C4-2B (cell line): ENCODE results near the gene SEC23IP.
"Not testable (repeated sequence)": the region's sequence is repeated elsewhere in the genome, so short reads cannot be mapped to it uniquely, and the experiment has no call there.

Experiments
- H3K27ac ChIP-seq: fragments of 450-650 bp; 2 replicates; pipeline ENCODE4 v1.5.1; 2017
- CTCF ChIP-seq: fragments of 450-650 bp; conservative IDR thresholded peaks from 2 replicates; pipeline ENCODE4 v1.5.1; 2017; ENCODE audit warnings: mild to moderate bottlenecking
- ZFX ChIP-seq: fragments of 450-650 bp; IDR thresholded peaks from 2 replicates; pipeline ENCODE4 v1.6.1; 2017

SEC23IP gene

DNA sequence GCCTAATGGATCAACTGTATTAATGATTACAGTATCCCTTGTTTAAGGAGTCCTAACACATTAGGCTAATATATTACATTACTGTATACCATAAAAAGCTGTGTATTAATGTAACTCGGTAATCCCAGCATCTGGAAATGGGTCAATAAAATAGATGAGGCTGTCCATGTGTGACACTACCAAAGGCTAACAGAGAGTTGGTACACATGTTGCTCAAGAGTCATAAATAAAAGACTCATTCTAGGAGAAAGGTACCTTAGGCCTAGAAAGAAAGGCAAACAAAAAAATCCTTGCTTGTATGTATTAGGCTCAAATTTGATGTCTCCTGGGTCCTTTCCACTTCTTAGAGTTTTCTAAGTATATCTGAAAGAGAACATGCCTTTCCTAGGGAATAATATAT is 34.5 kb upstream of the SEC23IP start:
- TF ChIP-seq CTCF = no peak
- TF ChIP-seq ZFX = no peak
- no peak overlapping the region for H3K27ac ChIP-seq

- TF ChIP-seq ZFX = no peak
- TF ChIP-seq CTCF = peak; percentile 83
- H3K27ac ChIP-seq = no peak overlapping the region
Measured at GRCh38 chr10:119859420-119860258, 32.9 kb upstream of the SEC23IP start.

DNA sequence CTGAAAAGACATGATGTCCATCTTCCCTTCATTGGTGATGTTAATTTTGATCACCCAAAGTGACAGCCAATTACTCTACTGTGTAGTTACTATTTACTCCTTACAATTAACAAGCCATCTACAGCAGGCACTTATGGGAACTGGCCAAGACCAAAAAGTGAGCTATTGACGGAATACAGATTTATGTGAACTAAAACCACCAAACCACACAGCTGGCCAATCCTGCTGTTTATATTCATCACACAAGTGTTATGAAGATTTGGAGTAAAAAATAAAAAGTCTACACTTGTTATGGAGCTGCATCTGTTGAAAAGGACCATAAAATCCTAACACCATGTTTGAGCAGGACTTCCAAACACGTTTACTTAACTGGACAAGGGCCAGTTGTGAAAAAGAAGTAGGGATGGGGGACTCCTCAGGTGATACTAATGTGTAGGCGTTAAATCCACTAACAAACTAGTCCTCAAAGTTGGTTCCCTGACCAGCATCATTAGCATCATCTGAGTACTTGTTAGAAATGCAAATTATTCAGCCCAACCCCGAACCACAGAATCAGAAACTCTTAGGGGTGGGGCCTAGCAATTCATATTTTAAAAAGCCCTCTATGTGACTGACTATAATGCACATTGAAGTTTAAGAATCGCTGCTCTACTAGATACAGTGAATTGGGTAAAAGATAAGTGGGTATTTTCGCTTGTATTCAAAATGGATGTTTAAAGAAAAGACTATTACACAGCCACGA is 31.5 kb upstream of the SEC23IP start:
- no peak for TF ChIP-seq ZFX
- TF ChIP-seq CTCF = no peak

GRCh38 chr10:119862524-119862923 is 30.0 kb upstream of the SEC23IP start:
- H3K27ac ChIP-seq = no peak overlapping the region
- TF ChIP-seq CTCF = no peak
- TF ChIP-seq ZFX = no peak

More for the DNA sequence above, 31.5 kb upstream of the SEC23IP start:
- H3K27ac ChIP-seq = no peak overlapping the region

GRCh38 chr10:119863951-119864565 is 28.5 kb upstream of the SEC23IP start:
- TF ChIP-seq ZFX (no peak), CTCF (no peak)

DNA sequence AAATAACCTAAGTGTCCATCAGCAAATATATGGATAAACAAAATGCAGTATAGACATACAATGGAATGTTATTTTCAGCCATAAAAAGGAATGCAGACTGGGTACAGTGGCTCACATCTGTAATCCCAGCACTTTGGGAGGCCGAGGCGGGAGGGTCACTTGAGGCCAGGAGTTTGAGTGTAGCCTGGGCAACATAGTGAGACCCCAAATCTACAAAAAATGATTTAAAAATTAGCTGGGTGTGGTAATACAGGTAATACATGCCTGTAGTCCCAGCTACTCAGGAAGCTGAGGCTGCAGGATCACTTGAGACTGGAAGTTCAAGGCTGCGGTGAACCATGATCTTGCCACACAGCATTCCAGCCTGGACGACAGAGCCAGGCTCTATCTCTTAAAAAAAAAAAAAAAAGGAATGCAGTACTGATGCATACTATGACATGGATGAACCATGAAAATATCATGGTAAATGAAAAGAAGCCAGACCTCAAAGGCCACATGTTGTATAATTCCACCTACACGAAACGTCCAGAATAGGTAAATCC is 26.8 kb upstream of the SEC23IP start:
- no peak overlapping the region for H3K27ac ChIP-seq
- TF ChIP-seq ZFX = no peak
- no peak for TF ChIP-seq CTCF

More at GRCh38 chr10:119863951-119864565, 28.5 kb upstream of the SEC23IP start:
- no peak overlapping the region for H3K27ac ChIP-seq

- TF ChIP-seq ZFX (no peak), CTCF (no peak)
Measured at GRCh38 chr10:119867317-119867716, 25.2 kb upstream of the SEC23IP start.

DNA sequence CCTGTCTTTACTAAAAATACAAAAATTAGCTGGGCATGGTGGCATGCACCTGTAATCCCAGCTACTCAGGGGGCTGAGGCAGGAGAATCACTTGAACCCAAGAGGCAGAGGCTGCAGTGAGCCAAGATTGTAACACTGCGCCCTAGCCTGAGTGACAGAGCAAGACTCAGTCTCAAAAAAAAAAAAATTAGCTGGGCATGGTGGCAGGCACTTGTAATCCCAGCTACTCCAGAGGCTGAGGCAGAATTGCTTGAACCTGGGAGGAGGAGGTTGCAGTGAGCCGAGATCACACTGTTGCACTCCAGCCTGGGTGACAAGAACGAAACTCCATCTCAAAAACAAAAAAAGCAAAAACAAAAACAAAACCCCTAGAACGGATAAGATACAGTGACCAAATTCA is 23.1 kb upstream of the SEC23IP start:
- H3K27ac ChIP-seq = not testable (repeated sequence)

More at GRCh38 chr10:119867317-119867716, 25.2 kb upstream of the SEC23IP start:
- no peak overlapping the region for H3K27ac ChIP-seq
